Tongue (tissue), 2 donors: ENCODE results near the gene SLC25A29. TPM values are rescaled to one million over a fixed set of nuclear protein-coding genes. Genes with fewer than 3 reads are reported as not detected.
A peak's percentile ranks its signal among the peaks of the same experiment; 100 is the strongest.
"Not testable (repeated sequence)": the region's sequence is repeated elsewhere in the genome, so short reads cannot be mapped to it uniquely, and the experiment has no call there.

ENCODE experiments used
- DNase-seq: peaks from one replicate; pipeline ENCODE4 v3.0.0-alpha.2; 2015
- total RNA-seq: library from RNA; depleted of rRNA; stranded (reverse); fragments of >200 nt; gene quantifications from one replicate; pipeline ENCODE4 v1.2.3, GENCODE V29; 2014

Gene SLC25A29
- total RNA-seq, 1 donor from 2014 or later: 39.6 TPM

- no peak for DNase-seq
Measured at GRCh38 chr14:100293497-100294212, 12.6 kb downstream of the SLC25A29 start.

GRCh38 chr14:100292776-100293461 is 13.3 kb downstream of the SLC25A29 start:
- no peak for DNase-seq

- DNase-seq: no peak
Measured at GRCh38 chr14:100292301-100292775, 13.9 kb downstream of the SLC25A29 start.

- no peak for DNase-seq
Measured at GRCh38 chr14:100291305-100292075, 14.8 kb downstream of the SLC25A29 start.

GRCh38 chr14:100290607-100291304 is 15.5 kb downstream of the SLC25A29 start:
- DNase-seq: no peak

- DNase-seq: no peak
Measured at GRCh38 chr14:100289916-100290606, 16.2 kb downstream of the SLC25A29 start.

- DNase-seq: peak; percentile 30
Measured at GRCh38 chr14:100288382-100289185, 17.7 kb downstream of the SLC25A29 start.

- DNase-seq: not testable (repeated sequence)
Measured at GRCh38 chr14:100287998-100288295, 18.3 kb downstream of the SLC25A29 start.

GRCh38 chr14:100287202-100287997 is 18.8 kb downstream of the SLC25A29 start:
- no peak for DNase-seq

GRCh38 chr14:100286484-100287191 is 19.6 kb downstream of the SLC25A29 start:
- DNase-seq: no peak

- no peak for DNase-seq
Measured at GRCh38 chr14:100285913-100286400, 20.3 kb downstream of the SLC25A29 start.

- peak; percentile 85 for DNase-seq
Measured at GRCh38 chr14:100285021-100285912, 21.0 kb downstream of the SLC25A29 start.

- no peak for DNase-seq
Measured at GRCh38 chr14:100283984-100284881, 22.0 kb downstream of the SLC25A29 start.

GRCh38 chr14:100283436-100283835 is 22.8 kb downstream of the SLC25A29 start:
- not testable (repeated sequence) for DNase-seq

GRCh38 chr14:100282766-100283419 is 23.4 kb downstream of the SLC25A29 start:
- DNase-seq: no peak

- DNase-seq: no peak
Measured at GRCh38 chr14:100282083-100282350, 24.2 kb downstream of the SLC25A29 start.
